ENCODE measurements around the gene OGFOD2. TPM values are rescaled to one million over a fixed set of nuclear protein-coding genes. Genes with fewer than 3 reads are reported as not detected.

The OGFOD2 gene
- total RNA-seq, 1 experiment from 2014 or later = 17.5 TPM

DNA sequence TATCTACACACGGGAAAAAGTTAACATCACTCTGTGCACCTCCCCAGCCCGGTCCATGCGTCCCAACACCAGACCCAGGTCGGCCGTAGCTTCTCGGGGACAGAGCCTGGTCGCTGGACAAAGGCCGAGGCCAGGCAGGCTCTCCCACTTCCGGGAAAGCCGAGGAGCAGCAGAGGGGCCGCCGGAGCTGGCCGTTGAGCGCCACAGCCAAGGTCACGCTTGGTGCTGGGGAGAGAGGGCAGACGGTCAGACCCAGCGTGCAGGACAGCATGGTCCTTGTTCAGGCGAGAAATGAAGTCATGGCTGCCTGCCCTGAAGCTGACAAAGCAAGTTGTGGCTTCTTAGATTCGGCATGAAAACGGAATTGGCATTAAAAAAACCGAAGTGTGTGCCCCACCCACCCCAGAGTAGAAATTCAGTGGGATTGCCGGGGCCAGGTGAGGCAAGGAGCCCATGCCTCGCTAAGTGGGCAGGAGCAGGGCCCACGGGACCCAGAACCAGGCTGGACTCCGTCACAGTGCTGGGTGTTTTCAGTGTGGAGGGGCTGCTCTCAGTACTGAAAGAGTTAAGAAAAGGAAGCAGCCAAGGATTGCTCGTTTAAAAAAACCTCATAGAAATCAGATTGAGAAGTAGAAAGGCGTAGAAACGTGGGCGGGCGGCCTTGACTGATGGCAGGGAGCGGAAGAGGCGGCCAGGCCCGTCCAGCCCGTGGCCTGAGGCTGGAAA is 9.7 kb downstream of the OGFOD2 start:
- Mint-ChIP-seq H3K4me3 (ENCODE audit: unreplicated experiment) (no peak overlapping the region), H3K27ac (ENCODE audit: low read depth, unreplicated experiment) (no peak overlapping the region), H3K27me3 (ENCODE audit: insufficient read depth, unreplicated experiment) (no peaks in the 10 kb centered on the region), H3K4me1 (ENCODE audit: insufficient read depth, unreplicated experiment) (peaks cover 5% of the 10 kb centered on the region), H3K9me3 (ENCODE audit: unreplicated experiment) (no peaks in the 10 kb centered on the region), H3K36me3 (ENCODE audit: insufficient read depth, unreplicated experiment) (peaks cover 33% of the 10 kb centered on the region)
- CTCF ChIA-PET = interaction anchor here (0.6 to 0.7 kb wide), 2 partner anchors 58 to 135 kb away, joined by 3 read pairs; no protein-coding TSS in a partner anchor
- intact Hi-C loops (cut with micrococcal nuclease) = loop anchor here (5.0 kb wide), 1 partner anchor 168 kb away; the partner anchor contains the start of gene PITPNM2
- no peak for TF ChIP-seq CTCF (IDR thresholded peaks at IDR 0.05; ENCODE audit: unreplicated experiment)
- POLR2A ChIA-PET = interaction anchor here (0.7 kb wide), 1 partner anchor 23 kb away, joined by 3 read pairs; no protein-coding TSS in a partner anchor
- DNase-seq (ENCODE audit: unreplicated experiment) = no peak
- BruUV-seq (replicated peaks) = no TSS peak

DNA sequence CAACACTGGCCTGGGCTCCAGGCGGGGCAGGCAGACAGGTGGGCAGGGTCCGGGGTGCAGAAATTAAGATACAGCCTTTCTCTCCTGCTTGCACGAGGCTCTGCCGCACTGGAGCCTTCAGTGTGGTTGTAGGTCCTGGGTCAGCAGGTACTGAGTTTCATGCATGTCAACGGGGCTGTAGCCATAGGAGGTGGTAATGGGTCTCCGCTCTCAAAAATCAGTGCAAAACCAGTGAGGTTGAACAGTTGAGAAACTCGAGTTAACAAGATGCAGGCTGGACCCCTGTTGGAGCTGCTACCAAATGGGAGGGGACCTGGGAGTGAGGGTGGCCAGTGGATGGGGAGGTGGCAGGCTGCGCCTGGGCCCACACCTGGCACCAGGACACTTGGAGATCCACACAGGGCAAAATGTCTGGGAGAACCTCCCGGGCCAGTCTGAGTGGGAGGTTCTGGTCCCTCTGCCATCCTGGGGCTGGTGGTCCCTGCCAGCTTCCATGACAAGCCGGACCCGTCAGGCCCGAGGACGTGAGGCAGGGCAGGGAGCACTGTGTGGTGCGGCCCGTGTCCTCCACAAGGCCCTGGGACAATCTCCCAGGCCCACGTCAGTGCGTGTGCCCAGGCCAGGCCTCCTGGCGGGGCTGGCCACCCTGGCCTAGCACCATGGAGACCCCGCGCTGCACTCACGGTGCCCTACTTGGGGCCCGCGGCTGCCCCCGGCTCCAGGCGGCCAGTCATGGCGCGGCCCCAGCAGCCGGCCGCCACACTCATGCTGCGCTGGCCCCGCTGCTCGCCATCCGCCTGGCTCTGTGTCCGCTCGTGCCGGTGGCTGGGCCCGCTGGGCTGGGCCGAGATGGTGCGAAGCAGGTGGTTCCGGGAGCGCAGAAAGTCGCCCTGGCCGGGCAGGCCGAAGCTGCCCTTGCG is 10.6 kb downstream of the OGFOD2 start:
- Mint-ChIP-seq H3K4me1 (ENCODE audit: insufficient read depth, unreplicated experiment) (peaks cover 5% of the 10 kb centered on the region), H3K9me3 (ENCODE audit: unreplicated experiment) (no peaks in the 10 kb centered on the region), H3K36me3 (ENCODE audit: insufficient read depth, unreplicated experiment) (peaks cover 33% of the 10 kb centered on the region), H3K27ac (ENCODE audit: low read depth, unreplicated experiment) (no peak overlapping the region), H3K4me3 (ENCODE audit: unreplicated experiment) (no peak overlapping the region), H3K27me3 (ENCODE audit: insufficient read depth, unreplicated experiment) (no peaks in the 10 kb centered on the region)
- POLR2A ChIA-PET = no interaction called here
- CTCF ChIA-PET = no interaction called here
- intact Hi-C loops (cut with micrococcal nuclease) = no loop called here
- no peak for DNase-seq (ENCODE audit: unreplicated experiment)
- TF ChIP-seq CTCF (IDR thresholded peaks at IDR 0.05; ENCODE audit: unreplicated experiment) = no peak
- BruUV-seq (replicated peaks) = no TSS peak

GRCh38 chr12:122986258-122986871 is 11.3 kb downstream of the OGFOD2 start:
- H3K27ac Mint-ChIP-seq (ENCODE audit: low read depth, unreplicated experiment) = no peak overlapping the region
- POLR2A ChIA-PET = no interaction called here
- H3K9me3 Mint-ChIP-seq (ENCODE audit: unreplicated experiment) = no peaks in the 10 kb centered on the region
- H3K4me3 Mint-ChIP-seq (ENCODE audit: unreplicated experiment) = no peak overlapping the region
- intact Hi-C loops (cut with micrococcal nuclease) = no loop called here
- no TSS peak for BruUV-seq (replicated peaks)
- no peak for DNase-seq (ENCODE audit: unreplicated experiment)
- peaks cover 5% of the 10 kb centered on the region for H3K4me1 Mint-ChIP-seq (ENCODE audit: insufficient read depth, unreplicated experiment)
- no peak for TF ChIP-seq CTCF (IDR thresholded peaks at IDR 0.05; ENCODE audit: unreplicated experiment)
- H3K36me3 Mint-ChIP-seq (ENCODE audit: insufficient read depth, unreplicated experiment) = peaks cover 27% of the 10 kb centered on the region
- no peaks in the 10 kb centered on the region for H3K27me3 Mint-ChIP-seq (ENCODE audit: insufficient read depth, unreplicated experiment)
- CTCF ChIA-PET = no interaction called here

All from MCF 10A (cell line).